Activated T-cell treated with anti-CD3 and anti-CD28 coated beads, Interleukin-2, amount 50 U/mL, for 4 hours (primary cell): ENCODE results near the gene HAVCR1. TPM values are rescaled to one million over a fixed set of nuclear protein-coding genes. Genes with fewer than 3 reads are reported as not detected.
"Not testable (repeated sequence)": the region's sequence is repeated elsewhere in the genome, so short reads cannot be mapped to it uniquely, and the experiment has no call there.

Source experiments
- ATAC-seq, 2 donors: fragments of 200-7000 bp; cut with Tn5 transposase; one replicate each; pipeline ENCODE4 v1.10.0; 2021
- DNase-seq: peaks from one replicate; pipeline ENCODE4 v3.0.0-alpha.2; 2020
- H3K27me3 Mint-ChIP-seq: one replicate; pipeline ENCODE4 v1.8.0; 2021; ENCODE audit warnings: low read depth, mixed read lengths
- H3K36me3 Mint-ChIP-seq: one replicate; pipeline ENCODE4 v1.8.0; 2022; ENCODE audit warnings: mixed read lengths; ENCODE audit not compliant: insufficient read depth
- H3K4me1 Mint-ChIP-seq: one replicate; pipeline ENCODE4 v1.8.0; 2021; ENCODE audit warnings: low read depth, mixed read lengths
- H3K4me3 Mint-ChIP-seq: one replicate; pipeline ENCODE4 v1.8.0; 2021; ENCODE audit warnings: mild to moderate bottlenecking, moderate library complexity, mixed read lengths
- H3K9me3 Mint-ChIP-seq: one replicate; pipeline ENCODE4 v1.8.0; 2021; ENCODE audit warnings: mixed read lengths
- total RNA-seq, 3 donors: library from RNA; stranded (reverse); gene quantifications; one replicate each; pipeline ENCODE4 v1.2.1, GENCODE V29; 2021

Gene HAVCR1
- total RNA-seq, 3 donors from 2014 or later = not detected

- H3K9me3 Mint-ChIP-seq, DNase-seq, H3K27me3 Mint-ChIP-seq, H3K4me3 Mint-ChIP-seq, H3K36me3 Mint-ChIP-seq, ATAC-seq: not testable (repeated sequence)
- H3K4me1 Mint-ChIP-seq = peaks cover 13% of the 10 kb centered on the region
These were observed 24.5 kb downstream of the HAVCR1 start for GRCh38 chr5:157034106-157035072.

- Mint-ChIP-seq H3K4me1 (peaks cover 11% of the 10 kb centered on the region), H3K27me3 (no peaks in the 10 kb centered on the region), H3K4me3 (no peak overlapping the region), H3K36me3 (no peaks in the 10 kb centered on the region), H3K9me3 (no peaks in the 10 kb centered on the region)
- DNase-seq (no peak), ATAC-seq (peak; percentile 7 to 21)
These were observed 25.8 kb downstream of the HAVCR1 start for GRCh38 chr5:157033071-157033583.

DNA sequence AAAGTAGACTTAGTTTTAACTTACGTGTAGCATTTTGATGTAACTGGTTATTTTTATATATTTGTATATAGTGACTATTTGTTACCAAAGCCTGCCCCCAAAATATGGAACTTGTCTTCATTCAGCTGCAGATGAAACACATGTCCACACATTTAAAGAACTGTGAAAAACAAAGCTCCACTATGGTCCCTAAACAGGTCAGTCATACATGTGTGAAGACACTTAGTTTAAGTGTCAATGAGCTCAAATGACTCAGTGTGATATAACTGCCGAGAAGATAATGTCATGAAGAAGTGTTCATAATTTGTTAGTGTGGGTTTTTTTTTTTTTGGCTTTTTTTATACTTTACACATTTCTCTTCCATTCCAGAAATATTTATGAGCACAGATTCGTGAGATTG lies 28.2 kb downstream of the HAVCR1 start:
- ATAC-seq (peak in 1 of 2 donors; percentile 64), DNase-seq (no peak)
- Mint-ChIP-seq H3K27me3 (no peaks in the 10 kb centered on the region), H3K4me3 (no peak overlapping the region), H3K36me3 (no peaks in the 10 kb centered on the region), H3K4me1 (peaks cover 17% of the 10 kb centered on the region), H3K9me3 (no peaks in the 10 kb centered on the region)

- Mint-ChIP-seq H3K36me3 (no peaks in the 10 kb centered on the region), H3K4me1 (peaks cover 30% of the 10 kb centered on the region)
These were observed 29.5 kb downstream of the HAVCR1 start for GRCh38 chr5:157029457-157029856.

DNA sequence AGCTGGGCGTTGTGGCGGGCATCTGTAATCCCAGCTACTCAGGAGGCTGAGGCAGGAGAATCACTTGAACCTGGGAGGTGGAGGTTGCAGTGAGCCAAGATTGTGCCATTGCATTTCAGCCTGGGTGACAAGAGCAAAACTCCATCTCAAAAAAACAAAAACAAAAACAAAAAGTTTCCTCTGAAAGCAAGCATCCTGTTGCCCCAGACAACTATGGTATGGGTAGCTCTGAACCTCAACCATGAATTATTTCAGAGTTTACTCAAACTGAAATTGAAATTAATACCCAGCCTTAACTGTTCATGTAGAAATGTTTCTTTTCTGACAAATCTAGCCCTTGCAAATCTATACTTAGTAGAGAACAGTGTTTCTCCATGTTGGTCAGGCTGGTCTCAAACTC lies 31.3 kb downstream of the HAVCR1 start:
- not testable (repeated sequence) for ATAC-seq, DNase-seq, H3K27me3 Mint-ChIP-seq, H3K9me3 Mint-ChIP-seq, H3K4me3 Mint-ChIP-seq, H3K36me3 Mint-ChIP-seq
- peaks cover 39% of the 10 kb centered on the region for H3K4me1 Mint-ChIP-seq

More at GRCh38 chr5:157029457-157029856, 29.5 kb downstream of the HAVCR1 start:
- H3K27me3 Mint-ChIP-seq = no peaks in the 10 kb centered on the region
- DNase-seq (no peak), ATAC-seq (no peak)
- H3K4me3 Mint-ChIP-seq = no peak overlapping the region
- no peaks in the 10 kb centered on the region for H3K9me3 Mint-ChIP-seq

- DNase-seq = no peak
- Mint-ChIP-seq H3K4me1 (peaks cover 41% of the 10 kb centered on the region), H3K4me3 (no peak overlapping the region), H3K27me3 (no peaks in the 10 kb centered on the region), H3K36me3 (no peaks in the 10 kb centered on the region), H3K9me3 (no peaks in the 10 kb centered on the region)
- ATAC-seq = no peak
These were observed 32.0 kb downstream of the HAVCR1 start for GRCh38 chr5:157026789-157027424.

GRCh38 chr5:157025093-157025698 lies 33.7 kb downstream of the HAVCR1 start:
- H3K9me3 Mint-ChIP-seq = no peaks in the 10 kb centered on the region
- H3K4me3 Mint-ChIP-seq = peak overlapping the region; percentile 17
- H3K36me3 Mint-ChIP-seq = no peaks in the 10 kb centered on the region
- no peaks in the 10 kb centered on the region for H3K27me3 Mint-ChIP-seq
- H3K4me1 Mint-ChIP-seq = peaks cover 37% of the 10 kb centered on the region
- peak; percentile 91 to 96 for ATAC-seq
- DNase-seq = peak; percentile 34

DNA sequence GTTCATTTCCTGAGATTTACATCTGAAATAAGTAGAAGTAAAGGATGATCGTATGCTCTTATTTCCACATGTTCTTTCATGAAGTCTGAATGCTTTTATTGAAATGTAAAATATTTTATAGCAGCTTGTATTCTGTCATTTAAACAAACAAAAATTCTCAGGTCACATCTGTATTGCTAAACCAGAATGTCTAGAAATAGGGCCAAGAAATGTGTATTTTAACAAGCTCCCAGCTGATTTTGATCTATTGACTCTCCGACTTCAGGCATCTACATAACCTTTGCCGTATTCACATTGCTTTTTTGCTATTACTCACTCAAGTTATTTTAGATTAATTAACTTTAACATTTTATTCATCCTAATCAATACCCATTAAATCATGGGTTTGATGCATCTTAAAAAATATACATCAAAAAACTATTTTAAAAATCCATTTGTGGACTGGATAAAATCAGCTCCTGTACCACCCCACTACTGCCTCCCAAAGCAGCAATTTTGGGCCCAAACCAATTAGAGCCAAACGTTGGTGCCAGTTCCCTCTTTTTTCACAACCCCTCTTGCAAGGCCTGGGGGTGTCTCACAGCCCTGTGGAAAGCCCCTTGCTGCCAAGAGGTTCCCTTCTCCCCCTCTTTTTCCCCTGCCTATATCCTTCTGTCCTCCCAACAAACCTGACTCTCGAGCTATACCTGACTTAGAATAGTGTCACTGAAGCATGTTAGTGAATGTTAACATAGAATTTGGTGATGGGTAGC lies 34.5 kb downstream of the HAVCR1 start:
- ATAC-seq (no peak), DNase-seq (no peak)
- Mint-ChIP-seq H3K4me1 (peaks cover 37% of the 10 kb centered on the region), H3K4me3 (no peak overlapping the region), H3K27me3 (no peaks in the 10 kb centered on the region), H3K36me3 (no peaks in the 10 kb centered on the region), H3K9me3 (no peaks in the 10 kb centered on the region)

DNA sequence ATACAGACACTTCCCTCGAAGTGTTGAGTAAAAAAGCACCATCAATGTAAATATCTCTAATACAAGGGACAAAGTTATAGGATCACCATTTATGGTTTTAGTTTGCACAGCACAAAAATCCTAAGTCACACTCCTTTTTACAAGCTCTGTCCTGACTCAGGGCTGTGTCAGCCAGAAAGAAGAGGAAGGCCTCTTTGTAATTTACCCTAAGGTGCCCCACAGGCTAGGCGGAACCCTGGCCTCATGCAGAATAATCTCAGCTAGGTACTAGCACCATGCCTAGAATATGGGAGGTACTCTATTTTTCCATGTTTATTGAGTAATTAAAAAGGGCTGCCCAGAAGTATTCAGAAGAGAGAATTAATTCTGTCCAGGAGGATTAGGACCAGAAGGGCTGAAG lies 36.9 kb downstream of the HAVCR1 start:
- H3K36me3 Mint-ChIP-seq = no peaks in the 10 kb centered on the region
- H3K4me1 Mint-ChIP-seq = peaks cover 33% of the 10 kb centered on the region
- no peaks in the 10 kb centered on the region for H3K27me3 Mint-ChIP-seq

DNA sequence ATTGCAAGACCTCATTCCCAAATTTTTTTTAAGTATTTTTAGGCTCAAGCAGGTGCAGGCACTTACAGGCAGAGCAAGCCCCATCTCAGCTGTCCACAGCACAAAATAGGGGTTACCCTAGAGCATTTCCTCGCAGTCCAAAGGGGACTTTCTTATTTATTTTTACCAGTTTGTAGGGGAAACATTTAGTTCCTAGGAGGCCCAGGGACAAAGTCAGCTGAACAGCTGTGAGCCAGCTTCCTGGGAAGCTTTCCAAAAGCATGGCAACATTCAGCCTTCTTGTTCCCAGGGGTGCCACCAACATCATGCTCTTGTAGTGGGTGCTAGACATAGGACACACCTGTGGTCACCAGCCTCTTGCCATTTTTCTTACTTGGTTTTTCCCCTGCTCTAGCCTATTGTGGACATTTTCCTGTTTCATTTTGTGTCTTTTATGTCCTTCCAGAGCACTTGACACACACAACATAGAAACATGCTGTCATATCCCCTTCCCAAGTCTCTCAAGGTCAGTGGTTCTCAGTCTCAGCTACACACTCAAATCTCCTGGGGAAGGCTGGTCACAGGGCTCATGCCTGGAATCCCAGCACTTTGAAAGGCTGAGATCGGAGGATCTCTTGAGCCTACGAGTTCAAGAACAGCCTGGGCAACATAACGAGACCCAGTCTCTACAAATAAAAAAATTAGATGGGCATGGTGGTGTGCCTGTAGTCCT lies 38.2 kb downstream of the HAVCR1 start:
- Mint-ChIP-seq H3K9me3 (peaks cover 4% of the 10 kb centered on the region), H3K27me3 (no peaks in the 10 kb centered on the region), H3K4me3 (no peak overlapping the region), H3K4me1 (peaks cover 24% of the 10 kb centered on the region), H3K36me3 (no peaks in the 10 kb centered on the region)
- ATAC-seq = no peak
- no peak for DNase-seq

More for the DNA sequence above, 36.9 kb downstream of the HAVCR1 start:
- Mint-ChIP-seq H3K4me3 (no peak overlapping the region), H3K9me3 (peaks cover 4% of the 10 kb centered on the region)
- no peak for ATAC-seq
- DNase-seq = no peak

GRCh38 chr5:157020002-157020401 lies 38.9 kb downstream of the HAVCR1 start:
- Mint-ChIP-seq H3K27me3 (no peaks in the 10 kb centered on the region), H3K9me3 (peaks cover 4% of the 10 kb centered on the region), H3K4me1 (peaks cover 17% of the 10 kb centered on the region), H3K36me3 (peaks cover under 1% of the 10 kb centered on the region), H3K4me3 (no peak overlapping the region)
- no peak for DNase-seq
- peak in 1 of 2 donors; percentile 21 for ATAC-seq

- not testable (repeated sequence) for DNase-seq, H3K27me3 Mint-ChIP-seq, ATAC-seq, H3K4me3 Mint-ChIP-seq, H3K4me1 Mint-ChIP-seq, H3K9me3 Mint-ChIP-seq, H3K36me3 Mint-ChIP-seq
These were observed 44.8 kb downstream of the HAVCR1 start for GRCh38 chr5:157014143-157014542.

GRCh38 chr5:157006262-157006661 lies 52.7 kb downstream of the HAVCR1 start:
- Mint-ChIP-seq H3K36me3 (peaks cover 4% of the 10 kb centered on the region), H3K9me3 (peaks cover 4% of the 10 kb centered on the region), H3K4me1 (peaks cover 2% of the 10 kb centered on the region), H3K4me3 (no peak overlapping the region), H3K27me3 (peaks cover 2% of the 10 kb centered on the region)
- ATAC-seq = no peak
- no peak for DNase-seq
